CD4-positive, alpha-beta T cell treated with Interleukin-2 at 100 ng/mL for 4 hours (primary cell): ENCODE results near the gene ADGRG1.
A peak's percentile ranks its signal among the peaks of the same experiment; 100 is the strongest.

Experiments
- DNase-seq: peaks from one replicate; pipeline ENCODE4 v3.0.0-alpha.2; 2020; ENCODE audit warnings: low spot score

Gene ADGRG1

GRCh38 chr16:57606147-57606846, 22.1 kb upstream of the ADGRG1 start:
- DNase-seq: no peak

DNA sequence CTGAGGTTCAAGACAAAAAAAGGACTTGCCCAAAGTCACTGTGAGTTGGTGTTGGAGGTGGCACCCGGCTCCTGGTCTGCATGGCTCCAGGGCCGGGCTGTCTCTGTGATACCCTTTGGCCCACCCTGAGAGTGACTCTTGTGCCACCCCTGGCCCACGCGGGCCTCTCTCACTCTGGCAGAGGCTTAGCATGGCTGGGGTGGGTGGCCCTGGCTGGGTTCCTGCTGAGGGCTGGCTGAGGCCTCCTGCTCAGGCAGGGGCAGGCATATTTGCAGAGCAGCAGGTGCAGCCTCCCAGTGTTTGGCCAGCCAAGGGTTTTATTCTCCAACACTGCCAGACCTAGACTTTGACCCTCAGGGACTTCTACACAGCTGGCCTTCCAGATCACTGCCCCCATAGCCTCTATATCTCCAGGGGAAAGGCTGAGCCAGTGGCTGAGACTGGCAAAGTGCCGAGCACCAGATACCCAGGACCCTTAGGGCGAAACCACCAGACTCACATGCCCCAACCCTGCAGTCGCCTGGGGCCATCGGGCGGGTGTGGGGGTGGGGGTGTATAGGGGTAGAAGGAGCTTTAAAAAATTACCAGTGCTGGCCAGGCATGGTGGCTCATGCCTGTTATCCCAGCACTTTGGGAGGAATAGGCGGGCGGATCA, 21.5 kb upstream of the ADGRG1 start:
- no peak for DNase-seq

DNA sequence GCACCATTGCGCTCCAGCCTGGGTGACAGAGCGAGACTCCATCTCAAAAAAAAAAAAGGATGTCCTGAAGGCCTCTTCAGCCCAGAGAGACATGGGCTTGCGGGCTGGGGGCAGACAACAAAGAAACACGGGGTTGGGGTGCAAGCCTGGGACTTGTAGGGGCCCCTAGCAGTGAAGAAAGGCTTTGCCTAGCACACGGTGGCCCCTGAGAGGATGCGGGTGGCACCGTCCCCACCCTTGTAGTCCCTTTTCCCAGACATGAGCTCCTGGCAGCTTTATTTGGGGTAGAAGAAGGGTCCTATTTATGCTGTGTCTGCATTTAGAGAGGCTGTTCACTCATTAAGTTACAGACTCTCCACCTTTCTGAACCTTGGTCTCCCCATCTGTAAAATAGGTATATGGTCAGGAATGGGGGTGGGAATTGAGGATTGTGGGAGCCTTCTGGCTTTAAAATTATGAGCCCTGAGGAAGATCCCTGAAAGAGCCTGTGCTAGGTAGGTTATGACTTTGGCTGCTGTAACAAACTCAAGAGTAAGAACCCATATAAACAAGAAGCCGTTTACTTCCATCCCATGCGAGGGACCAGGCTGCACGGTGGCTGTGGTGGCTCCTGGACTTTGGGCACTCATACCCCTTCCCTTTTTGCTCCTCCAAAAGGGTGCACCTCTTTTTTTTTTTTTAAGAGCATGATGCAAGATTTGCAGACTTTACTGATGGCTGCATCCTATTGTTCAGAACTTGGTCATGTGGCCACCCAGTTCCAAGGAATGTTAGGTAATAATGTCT, 20.6 kb upstream of the ADGRG1 start:
- DNase-seq: no peak

DNA sequence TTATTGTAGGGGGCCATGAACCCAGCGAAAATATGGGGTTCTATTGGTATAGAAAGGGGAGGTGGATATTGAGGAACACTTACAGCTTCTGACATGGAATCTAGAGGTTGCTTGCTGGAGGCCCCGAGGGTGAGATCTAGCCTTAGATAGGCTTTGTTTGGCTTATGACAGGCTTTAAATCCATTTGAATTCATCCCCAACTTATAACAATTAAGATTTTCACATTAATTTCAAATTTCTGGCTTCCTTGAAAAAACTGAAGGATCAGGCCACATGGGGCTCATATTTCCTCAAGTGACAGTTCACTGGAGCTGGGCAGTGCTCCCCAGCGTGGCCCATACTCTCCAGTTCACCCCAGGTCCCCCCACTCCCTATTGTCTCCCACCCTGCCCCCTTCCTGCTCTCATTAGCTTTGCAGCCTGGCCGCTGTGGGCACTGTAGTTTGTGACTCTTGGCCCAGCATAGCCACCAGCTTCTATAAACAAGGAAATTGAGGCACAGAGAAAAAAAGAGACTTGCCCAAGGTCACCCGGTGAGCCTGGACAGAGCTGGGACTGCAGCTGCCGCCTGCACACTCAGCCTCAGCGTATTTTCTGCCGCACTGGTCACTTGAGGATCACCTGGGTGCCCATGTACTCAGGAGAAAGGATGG, 19.8 kb upstream of the ADGRG1 start:
- no peak for DNase-seq

- peak; percentile 55 for DNase-seq
Observed at GRCh38 chr16:57609541-57610401, 18.7 kb upstream of the ADGRG1 start.

- DNase-seq: no peak
Observed at GRCh38 chr16:57610611-57611010, 17.8 kb upstream of the ADGRG1 start.

GRCh38 chr16:57611181-57611580, 17.2 kb upstream of the ADGRG1 start:
- no peak for DNase-seq

DNA sequence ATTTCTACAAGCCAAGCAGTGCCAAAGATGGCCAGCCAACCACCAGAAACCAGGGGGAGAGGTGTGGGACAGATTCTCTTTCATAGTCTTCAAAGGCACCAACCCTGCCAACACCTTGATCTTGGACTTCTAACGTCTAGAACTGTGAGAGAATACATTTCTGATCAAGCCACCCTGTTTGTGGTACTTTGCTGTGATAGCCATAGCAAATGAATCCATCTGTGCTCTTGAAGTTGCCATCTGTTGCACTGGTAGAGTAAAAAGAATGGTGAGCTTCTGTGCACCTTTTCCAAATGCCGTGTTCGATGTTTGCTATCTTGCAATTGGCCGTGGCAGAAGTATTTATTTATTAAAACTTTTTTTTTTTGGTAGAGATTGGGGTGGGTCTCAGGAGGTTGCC, 16.7 kb upstream of the ADGRG1 start:
- no peak for DNase-seq

DNA sequence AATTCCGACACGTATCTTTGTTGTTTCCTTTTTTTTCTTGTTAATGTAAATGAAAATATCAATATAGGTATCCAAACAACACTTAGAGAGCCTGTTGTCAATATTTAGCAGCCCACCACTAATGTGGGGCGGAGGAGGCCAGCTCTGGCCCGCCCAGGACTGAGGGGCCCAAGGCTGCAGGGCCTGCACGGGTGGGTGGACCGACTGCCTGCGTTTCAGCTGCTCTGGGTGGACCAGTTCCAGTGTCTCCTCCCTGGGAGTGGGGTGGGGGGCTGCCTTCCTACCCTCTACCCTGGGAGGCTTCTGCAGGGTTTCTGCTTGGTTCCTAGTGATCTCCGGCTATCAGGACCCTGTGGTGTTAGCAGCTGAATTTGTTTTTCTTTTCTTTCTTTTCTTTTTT, 15.9 kb upstream of the ADGRG1 start:
- DNase-seq: no peak

DNA sequence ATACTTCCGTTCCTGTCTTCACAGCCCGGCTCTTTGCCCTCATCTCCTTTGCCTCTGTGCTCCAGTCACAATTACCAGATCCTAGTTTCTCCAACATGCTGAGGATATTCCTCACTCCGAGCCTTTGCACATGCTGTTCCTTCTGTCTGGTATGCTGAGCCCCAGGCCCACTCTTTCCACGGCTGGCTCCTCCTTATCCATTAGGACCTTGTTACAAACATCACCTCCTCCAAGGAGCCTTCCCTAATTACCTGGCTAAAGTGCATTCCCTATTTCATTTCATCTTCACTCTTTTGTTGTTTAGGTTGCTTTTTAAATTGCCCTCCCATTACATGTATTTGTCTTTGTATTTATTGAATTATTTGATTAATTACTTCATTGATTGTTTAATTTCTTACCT, 14.9 kb upstream of the ADGRG1 start:
- no peak for DNase-seq

- peak; percentile 28 for DNase-seq
Observed at GRCh38 chr16:57614536-57614935, 13.9 kb upstream of the ADGRG1 start.

DNA sequence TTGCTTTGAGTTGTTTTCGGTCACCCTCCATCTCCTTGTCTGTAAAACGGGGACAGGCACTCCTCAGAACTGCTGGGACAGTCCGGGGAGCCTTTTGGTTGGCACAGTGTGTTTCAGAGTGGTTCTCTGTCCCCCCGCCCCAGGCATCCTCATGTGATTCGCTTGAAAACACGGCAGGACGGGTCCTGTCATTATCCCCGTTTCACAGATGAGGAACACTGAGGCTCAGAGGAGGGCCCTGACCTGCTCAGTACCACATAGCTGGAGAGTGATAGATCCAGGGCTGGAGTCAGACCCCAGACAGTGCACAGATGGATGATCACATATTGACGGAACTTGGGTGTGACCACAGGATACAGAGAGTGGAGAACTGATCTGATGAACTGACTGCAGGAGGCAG, 13.5 kb upstream of the ADGRG1 start:
- DNase-seq: no peak

- no peak for DNase-seq
Observed at GRCh38 chr16:57615813-57616212, 12.6 kb upstream of the ADGRG1 start.

GRCh38 chr16:57616241-57616640, 12.2 kb upstream of the ADGRG1 start:
- DNase-seq: no peak

- no peak for DNase-seq
Observed at GRCh38 chr16:57616876-57617275, 11.6 kb upstream of the ADGRG1 start.

DNA sequence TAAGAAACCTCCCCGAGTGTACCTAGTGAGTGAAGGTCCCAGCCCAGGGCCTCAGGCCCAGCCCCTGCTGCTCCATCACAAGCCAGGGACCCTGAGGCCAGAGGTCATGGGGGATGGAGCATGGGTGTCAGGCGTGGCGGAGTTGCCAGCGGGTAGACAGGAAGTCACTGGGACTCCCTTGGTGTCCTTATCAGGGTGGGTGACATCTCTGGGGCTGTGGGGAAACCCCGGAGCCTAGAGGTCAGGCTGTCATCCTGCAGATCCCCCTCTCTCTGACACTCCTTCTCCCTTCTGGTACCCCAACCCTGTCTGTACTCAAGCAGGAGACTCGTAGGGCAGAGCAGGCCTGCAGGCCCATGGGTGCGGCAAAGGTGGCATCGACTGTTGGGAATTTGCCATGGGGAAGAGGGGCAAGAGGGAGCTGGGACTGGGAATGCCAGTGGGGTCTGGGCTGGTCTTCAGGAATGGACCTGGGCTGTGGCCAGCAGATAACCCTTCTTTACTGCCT, 10.8 kb upstream of the ADGRG1 start:
- no peak for DNase-seq

DNA sequence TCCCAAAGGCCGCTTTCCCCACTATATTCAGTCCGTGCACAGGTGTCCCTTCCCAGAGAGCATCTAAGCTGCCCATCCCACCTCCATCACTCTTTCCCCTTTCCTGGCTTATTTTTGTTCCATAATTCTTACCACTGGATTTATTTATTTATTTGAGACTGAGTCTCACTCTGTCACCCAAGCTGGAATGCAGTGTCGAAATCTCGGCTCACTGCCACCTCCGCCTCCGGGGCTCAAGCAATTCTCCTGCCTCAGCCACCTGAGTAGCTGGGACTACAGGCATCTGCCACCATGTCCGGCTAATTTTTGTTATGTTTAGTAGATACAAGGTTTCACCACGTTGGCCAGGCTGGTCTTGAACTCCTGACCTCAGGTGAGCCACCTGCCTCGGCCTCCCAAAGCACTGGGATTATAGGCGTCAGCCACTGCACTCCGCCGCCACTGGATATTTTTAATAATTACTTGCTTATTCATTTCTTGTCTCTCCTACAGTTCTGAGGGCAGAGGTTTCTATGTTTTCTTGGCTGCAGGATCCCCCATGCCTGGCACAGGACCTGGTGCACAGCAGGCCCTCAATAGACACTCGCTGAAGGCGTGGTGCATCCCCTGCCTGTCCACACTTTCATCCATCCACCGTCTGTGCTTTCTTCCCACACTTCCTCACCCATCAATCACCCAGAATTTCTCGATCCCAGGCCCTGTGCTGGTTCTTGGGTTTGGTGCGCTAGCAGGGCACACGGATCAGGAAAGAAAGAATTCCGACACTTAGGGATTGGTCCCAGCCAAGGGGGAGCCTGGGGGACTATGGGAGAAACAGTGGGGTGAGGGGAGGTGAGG, 9.9 kb upstream of the ADGRG1 start:
- no peak for DNase-seq

GRCh38 chr16:57619133-57619605, 9.3 kb upstream of the ADGRG1 start:
- no peak for DNase-seq

DNA sequence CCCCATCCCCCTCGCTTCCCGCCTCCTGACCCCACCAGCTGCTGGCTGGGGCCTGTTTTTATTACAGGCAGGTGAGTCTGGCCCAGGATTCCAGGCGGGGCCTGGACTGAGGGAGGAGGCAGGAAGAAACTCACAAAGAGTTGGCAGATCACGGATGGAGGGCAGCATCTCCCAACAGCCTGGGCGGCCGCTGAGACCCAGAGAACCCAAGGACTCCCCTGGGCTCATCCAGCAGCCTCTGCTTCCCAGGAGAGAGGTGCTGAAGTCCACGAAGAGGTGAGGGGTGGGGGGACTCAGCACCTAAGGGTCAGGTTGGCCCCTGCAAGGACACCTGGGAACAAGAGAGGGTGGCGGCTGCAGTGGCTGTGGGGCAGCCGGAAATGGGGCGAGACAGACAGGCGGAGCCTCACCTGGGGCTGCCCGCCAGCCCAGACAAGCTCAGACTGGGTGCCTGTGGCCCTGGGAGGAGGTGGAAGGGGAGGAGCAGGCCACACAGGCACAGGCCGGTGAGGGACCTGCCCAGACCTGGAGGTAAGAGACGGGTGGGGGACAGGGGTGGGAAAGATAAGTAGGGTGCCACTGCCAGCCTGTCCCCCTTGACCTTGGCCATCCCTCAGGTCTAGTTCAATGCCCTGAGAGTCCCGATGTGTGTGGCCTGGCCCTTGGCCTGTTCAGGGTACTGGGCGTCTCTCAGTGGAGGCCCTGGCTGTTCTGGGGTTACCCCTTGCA, 8.7 kb upstream of the ADGRG1 start:
- DNase-seq: no peak
